NCI-H748 (cell line): ENCODE results near the gene SLC12A6.
"Not testable (repeated sequence)": the region's sequence is repeated elsewhere in the genome, so short reads cannot be mapped to it uniquely, and the experiment has no call there.

Source experiments
- DNase-seq: peaks from one replicate; lab custom pipeline; 2025; ENCODE audit not compliant: unreplicated experiment; lab: John Stamatoyannopoulos, UW

The SLC12A6 gene

DNA sequence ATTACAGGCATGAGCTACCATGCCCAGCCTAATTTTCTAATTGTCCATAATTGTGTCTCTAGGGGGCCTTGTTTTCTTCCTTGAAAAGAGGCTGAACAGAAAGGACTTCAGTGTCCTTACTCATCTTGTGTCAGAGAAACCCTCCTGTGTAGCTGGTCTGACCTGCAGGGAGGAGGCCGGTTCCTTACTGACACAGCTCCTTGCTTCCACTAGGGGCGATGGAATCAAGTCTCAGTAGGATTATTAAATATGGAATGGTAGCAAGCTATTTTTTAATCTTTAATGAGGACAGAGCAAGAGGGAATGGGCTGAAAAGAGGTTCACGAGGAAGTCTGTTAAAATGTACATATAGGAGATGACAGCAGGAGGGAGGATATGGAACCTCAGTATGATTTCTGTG is 20.8 kb upstream of the SLC12A6 start:
- DNase-seq = no peak

GRCh38 chr15:34357653-34358052 is 20.1 kb upstream of the SLC12A6 start:
- DNase-seq = no peak

DNA sequence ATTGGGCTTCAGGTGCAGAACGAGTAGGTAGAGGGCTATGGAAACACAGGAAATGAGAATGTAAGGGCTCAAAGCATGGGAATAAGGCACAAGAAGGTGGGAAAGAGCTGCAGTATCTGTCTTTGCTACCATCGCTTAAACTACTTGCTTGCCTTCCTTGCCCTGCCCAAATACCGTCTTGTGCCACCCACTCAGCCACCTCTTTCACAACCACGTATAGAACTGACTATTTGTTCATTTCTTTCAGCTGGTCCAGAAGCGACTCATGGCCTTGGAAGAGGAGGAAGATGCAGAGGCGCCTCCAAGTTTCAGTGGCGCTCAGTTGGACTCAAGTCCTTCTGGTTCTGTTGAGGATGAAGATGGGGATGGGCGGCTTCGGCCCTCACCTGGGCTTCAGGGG is 17.7 kb upstream of the SLC12A6 start:
- no peak for DNase-seq

DNA sequence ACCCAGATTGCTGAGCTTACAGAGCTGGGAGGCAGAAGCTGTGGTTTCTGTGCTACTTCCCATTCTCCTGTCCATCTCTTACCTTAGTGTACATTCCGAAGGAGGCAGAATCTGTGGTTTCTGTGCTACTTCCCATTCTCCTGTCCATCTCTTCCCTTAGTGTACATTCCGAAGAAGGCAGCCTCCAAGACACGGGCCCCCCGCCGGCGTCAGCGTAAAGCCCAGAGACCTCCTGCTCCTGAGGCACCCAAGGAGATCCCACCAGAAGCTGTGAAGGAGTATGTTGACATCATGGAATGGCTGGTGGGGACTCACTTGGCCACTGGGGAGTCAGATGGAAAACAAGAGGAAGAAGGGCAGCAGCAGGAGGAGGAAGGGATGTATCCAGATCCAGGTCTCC is 16.7 kb upstream of the SLC12A6 start:
- no peak for DNase-seq

DNA sequence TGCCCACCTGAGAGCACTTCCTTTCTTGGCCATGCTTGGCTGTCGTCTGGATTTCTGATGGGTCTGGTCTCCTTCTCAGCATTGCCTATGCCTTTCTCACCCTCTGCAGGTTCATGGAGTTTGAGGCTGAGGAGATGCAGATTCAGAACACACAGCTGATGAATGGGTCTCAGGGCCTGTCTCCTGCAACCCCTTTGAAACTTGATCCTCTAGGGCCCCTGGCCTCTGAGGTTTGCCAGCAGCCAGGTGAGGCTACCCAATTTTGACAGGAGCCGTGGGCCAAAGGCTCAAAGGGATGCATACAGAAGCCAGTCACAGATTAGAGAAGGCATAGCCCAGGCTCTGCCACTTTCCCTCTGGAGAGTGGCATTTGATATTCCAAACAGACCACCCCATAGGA is 16.0 kb upstream of the SLC12A6 start:
- DNase-seq = no peak

GRCh38 chr15:34352996-34353395 is 15.4 kb upstream of the SLC12A6 start:
- DNase-seq = not testable (repeated sequence)

- DNase-seq = no peak
Measured at GRCh38 chr15:34349769-34350168, 12.2 kb upstream of the SLC12A6 start.

GRCh38 chr15:34348735-34349300 is 11.2 kb upstream of the SLC12A6 start:
- DNase-seq = no peak

DNA sequence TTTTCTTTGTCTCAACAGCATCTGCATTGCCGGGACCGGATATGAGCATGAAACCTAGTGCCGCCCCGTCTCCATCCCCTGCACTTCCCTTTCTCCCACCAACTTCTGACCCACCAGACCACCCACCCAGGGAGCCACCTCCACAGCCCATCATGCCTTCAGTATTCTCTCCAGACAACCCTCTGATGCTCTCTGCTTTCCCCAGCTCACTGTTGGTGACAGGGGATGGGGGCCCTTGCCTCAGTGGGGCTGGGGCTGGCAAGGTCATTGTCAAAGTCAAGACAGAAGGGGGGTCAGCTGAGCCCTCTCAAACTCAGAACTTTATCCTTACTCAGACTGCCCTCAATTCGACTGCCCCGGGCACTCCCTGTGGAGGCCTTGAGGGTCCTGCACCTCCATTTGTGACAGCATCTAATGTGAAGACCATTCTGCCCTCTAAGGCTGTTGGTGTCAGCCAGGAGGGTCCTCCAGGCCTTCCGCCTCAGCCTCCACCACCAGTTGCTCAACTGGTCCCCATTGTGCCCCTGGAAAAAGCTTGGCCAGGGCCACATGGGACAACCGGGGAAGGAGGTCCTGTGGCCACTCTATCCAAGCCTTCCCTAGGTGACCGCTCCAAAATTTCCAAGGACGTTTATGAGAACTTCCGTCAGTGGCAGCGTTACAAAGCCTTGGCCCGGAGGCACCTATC is 10.5 kb upstream of the SLC12A6 start:
- DNase-seq = no peak

DNA sequence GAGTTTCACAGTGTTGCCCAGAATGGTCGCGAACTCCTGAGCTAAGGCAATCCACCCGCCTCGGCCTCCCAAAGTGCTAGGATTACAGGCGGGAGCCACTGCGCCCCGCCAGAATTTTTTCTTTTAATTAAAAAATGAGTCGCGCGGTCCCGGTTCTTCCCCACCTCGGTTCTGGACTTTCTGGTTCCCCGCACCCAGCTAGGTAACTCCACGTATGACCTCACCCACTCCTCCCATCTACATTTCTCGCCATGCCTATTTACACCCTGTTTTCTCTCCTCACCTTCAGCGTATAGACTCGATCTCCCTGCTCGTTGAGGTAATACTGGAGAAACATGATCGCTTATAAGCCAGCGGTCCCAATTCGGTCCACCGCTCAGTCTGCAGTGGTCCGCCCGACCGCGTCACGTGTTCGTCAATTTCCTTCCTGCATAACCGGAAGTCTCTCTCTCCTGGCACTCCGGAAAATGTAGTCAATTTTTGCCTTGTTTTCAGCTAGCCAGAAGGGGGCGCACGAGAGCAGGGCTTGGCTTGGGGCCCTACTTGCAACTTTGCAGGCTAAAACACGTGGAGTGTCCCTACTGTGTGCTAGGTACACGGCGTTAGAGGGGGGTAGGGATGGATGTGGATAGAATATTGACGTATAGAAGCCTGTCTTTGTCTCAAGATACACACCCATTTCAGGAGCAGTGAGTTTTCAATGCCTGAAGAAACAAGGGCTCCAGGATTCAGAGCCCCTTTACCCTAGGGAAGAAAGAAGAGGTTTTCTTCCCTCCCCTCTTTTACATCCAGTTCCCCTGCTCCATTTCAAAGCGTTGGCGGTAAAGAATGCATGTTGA is 5.4 kb upstream of the SLC12A6 start, which contains the start of the genes NOP10 and NUTM1:
Gene NOP10, minus strand, starts transcription at position 400 of the 839 bp plus-strand sequence. Its CDS starts 63 bp downstream, at position 337.
Gene NUTM1, plus strand, starts transcription at position 579 of the 839 bp plus-strand sequence. CDS start 382 bp downstream, outside the sequence.
- peak; percentile 90 for DNase-seq

DNA sequence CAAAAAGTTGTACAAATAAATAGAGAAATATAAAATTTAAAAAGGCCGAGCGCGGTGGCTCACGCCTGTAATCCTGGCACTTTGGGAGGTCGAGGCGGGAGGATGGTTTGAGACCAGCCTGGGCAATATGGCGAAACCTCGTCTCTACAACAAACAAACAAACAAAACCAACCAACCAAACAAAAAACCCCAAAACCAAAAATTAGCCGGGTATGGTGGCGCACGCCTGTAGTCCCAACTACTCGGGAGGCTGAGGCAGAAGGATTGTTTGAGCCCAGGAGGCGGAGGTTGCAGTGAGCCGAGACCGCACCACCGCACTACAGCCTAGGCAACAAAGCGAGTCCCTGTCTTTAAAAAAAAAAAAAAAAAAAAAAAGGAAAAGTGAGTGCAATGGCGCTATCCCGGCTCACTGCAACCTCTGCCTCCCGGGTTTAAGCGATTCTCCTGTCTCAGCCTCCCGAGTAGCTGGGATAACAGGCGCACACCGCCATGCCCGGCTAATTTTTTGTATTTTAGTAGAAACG is 4.7 kb upstream of the SLC12A6 start:
- not testable (repeated sequence) for DNase-seq

- DNase-seq = no peak
Measured at GRCh38 chr15:34341381-34342212, 4.0 kb upstream of the SLC12A6 start.

DNA sequence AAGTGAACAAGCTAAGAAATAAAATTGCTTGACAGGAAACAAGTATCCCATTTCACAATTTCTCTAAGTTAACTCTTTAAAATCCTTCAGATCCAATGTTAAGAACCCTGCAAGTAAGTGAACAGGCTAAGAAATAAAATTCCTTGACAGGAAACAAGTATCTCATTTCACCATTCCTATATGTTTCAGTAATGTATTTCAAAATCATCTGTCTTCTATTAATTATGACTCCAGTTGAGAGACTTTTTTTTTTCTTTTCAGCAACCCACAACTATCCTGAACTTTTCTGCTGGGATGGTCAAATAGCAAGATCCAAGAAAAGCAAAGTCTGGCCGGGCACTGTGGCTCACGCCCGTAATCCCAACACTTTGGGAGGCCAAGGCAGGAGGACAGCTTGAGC is 2.4 kb upstream of the SLC12A6 start:
- DNase-seq = no peak

GRCh38 chr15:34338347-34338746 is 766 bp upstream of the SLC12A6 start:
- DNase-seq = no peak

- DNase-seq = peak; percentile 48
Measured at GRCh38 chr15:34336991-34337556, 507 bp downstream of the SLC12A6 start.

GRCh38 chr15:34336231-34336990 is 1.2 kb downstream of the SLC12A6 start:
- DNase-seq = peak; percentile 9

DNA sequence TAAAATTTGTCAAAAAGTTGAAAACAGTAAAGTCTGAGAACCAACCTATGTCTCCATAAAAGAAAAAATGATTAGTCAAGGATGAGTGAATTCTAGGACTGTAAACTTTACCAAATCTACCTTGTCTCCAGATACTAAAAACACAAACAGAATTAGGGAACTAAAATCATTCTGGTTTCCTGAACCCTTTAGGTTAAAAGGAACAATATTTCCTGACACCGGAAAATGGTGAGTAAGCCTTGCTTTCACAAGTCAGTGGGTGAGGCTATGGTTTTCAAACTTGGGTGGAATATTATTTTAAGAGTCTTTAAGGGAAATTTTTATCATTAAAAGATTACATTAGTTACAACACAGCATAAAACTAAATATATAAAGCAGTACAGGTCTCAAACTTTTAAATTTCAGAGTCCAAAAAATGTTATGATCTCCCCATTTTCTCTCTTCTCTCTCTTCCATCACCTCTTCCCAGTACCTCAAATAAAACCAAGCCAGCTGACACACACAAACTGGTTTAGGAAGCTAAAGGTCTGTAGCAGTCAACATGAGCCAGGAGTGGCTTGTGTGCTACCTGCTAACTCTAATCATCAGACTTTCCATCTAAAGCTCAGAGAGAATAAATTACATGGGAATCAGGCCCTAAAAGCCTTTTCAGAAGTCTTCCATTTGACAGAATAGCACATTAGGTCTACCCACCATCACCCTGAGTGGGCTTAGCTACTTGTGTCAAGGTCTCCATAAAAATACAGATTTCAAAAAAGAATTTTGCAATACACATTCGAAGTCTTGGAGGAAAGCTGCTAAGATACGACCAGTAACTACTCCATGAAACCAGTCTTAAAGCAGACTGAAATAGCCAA is 2.2 kb downstream of the SLC12A6 start:
- DNase-seq = no peak

- DNase-seq = no peak
Measured at GRCh38 chr15:34334672-34335071, 2.9 kb downstream of the SLC12A6 start.
